ENCODE results near the gene LIMS1. TPM values are rescaled to one million over a fixed set of nuclear protein-coding genes. Genes with fewer than 3 reads are reported as not detected.

LIMS1 gene
- polyA plus RNA-seq, 1 donor (not counting 4 experiments of a cell fraction or from before 2014, with no cell fraction given): 62.5 TPM

DNA sequence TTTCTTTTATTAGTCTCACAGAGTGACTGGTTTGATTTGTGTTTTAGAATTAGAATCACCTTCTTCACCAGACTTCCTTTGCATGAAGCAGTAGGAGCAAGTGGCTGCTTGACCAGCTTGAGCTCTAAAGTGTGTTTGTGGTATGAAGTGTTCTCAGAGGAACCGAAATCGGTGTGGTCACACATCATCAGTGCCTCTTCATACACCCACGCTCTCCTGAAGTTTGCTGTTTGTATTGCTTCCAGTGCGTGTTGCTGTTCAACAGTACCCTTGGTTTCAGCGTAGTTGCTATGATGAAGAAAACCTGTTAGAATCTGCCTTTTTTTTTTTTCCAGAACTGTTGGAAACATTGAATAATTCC, 77.9 kb downstream of the LIMS1 start:
- FAIRE-seq: peak; percentile 69
- no peaks in the 10 kb centered on the region for H3K36me3 ChIP-seq (ENCODE audit: control insufficient read depth in 2 of 2, extremely low read depth in 1 of 2, insufficient read depth in 2 of 2, low read length in 2 of 2)
- DNase-seq (ENCODE audit: low read depth, low spot score): no peak
- no peak for TF ChIP-seq EZH2 (IDR thresholded peaks at IDR 0.05; ENCODE audit: low read length)
- TF ChIP-seq, protein P1, sequence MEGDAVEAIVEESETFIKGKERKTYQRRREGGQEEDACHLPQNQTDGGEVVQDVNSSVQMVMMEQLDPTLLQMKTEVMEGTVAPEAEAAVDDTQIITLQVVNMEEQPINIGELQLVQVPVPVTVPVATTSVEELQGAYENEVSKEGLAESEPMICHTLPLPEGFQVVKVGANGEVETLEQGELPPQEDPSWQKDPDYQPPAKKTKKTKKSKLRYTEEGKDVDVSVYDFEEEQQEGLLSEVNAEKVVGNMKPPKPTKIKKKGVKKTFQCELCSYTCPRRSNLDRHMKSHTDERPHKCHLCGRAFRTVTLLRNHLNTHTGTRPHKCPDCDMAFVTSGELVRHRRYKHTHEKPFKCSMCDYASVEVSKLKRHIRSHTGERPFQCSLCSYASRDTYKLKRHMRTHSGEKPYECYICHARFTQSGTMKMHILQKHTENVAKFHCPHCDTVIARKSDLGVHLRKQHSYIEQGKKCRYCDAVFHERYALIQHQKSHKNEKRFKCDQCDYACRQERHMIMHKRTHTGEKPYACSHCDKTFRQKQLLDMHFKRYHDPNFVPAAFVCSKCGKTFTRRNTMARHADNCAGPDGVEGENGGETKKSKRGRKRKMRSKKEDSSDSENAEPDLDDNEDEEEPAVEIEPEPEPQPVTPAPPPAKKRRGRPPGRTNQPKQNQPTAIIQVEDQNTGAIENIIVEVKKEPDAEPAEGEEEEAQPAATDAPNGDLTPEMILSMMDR (optimal IDR thresholded peaks at IDR 0.05 in 1 of 3, IDR thresholded peaks at IDR 0.05 in 1 of 3, conservative IDR thresholded peaks at IDR 0.05 in 1 of 3; ENCODE audit: extremely low read depth in 1 of 3, insufficient read depth in 2 of 3, low read length in 3 of 3): no peak
- peak overlapping the region in 2 of 3 experiments; percentile 36 to 49 for H3K4me3 ChIP-seq (ENCODE audit: control insufficient read depth in 2 of 3, extremely low read depth in 1 of 3, insufficient read depth in 2 of 3, low read depth in 1 of 3, low read length in 3 of 3)
- H4K20me1 ChIP-seq (ENCODE audit: control insufficient read depth, extremely low read depth, insufficient read depth, low read length): no peaks in the 10 kb centered on the region
- H3K9ac ChIP-seq (ENCODE audit: control insufficient read depth, extremely low read depth, insufficient read depth, low read length): peak overlapping the region; percentile 73
- H3K27me3 ChIP-seq (ENCODE audit: control insufficient read depth, extremely low read depth, insufficient read depth, low read length): no peaks in the 10 kb centered on the region
- peaks cover 57% of the 10 kb centered on the region for H3K79me2 ChIP-seq (ENCODE audit: control insufficient read depth, insufficient read depth, low read length)
- peaks cover 52% of the 10 kb centered on the region for H3K4me1 ChIP-seq (ENCODE audit: control insufficient read depth, extremely low read depth, insufficient read depth, low read length)
- peak overlapping the region; percentile 84 for H3K4me2 ChIP-seq (ENCODE audit: control insufficient read depth, extremely low read depth, insufficient read depth, low read depth, low read length)
- no peaks in the 10 kb centered on the region for H3K9me3 ChIP-seq (ENCODE audit: control insufficient read depth, low read depth, low read length)
- no peaks in the 10 kb centered on the region for H3K9me1 ChIP-seq (ENCODE audit: control insufficient read depth, extremely low read depth, insufficient read depth, low read length)
- peak overlapping the region; percentile 93 for H3K27ac ChIP-seq (ENCODE audit: control insufficient read depth, insufficient read depth, low read length)
- no peak overlapping the region for H2AFZ ChIP-seq (ENCODE audit: control insufficient read depth, low read length)
- dilution Hi-C loops (cut with MboI; ENCODE audit: extremely low pct_ligation_motif_present, low sequenced_read_pairs): no loop called here

DNA sequence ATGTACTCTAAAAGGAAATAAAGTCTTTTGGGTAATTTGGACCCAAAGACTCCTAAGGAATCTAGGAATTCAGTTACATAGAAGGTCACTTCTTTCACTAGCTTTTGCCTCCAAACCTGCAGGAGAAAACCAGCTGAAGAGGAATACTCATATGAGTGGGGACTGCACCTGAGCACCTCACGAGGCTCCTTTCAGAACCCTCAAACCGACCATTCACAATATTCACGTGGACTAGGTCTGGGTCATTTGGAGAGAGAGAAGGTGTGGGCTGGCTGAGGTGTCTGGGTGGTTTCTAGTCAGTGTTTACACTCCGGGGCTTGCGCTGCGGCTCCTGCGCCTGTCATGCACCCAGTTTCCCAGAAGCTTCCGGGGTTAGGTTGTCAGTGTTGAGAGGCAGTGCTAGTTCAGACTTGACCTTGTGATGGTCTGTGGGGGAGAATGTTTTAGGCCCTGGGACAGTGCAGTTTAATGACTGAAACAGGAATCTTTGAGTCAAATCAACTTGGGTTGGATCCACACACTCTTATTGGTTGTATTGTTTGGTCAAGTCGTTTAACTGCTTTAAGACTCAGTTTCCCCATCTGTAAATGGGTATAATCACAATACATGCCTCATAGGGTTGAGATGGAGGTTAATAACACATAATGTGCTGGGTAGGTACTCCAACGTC, 78.4 kb downstream of the LIMS1 start:
- Histone ChIP-seq H4K20me1 (ENCODE audit: control insufficient read depth, extremely low read depth, insufficient read depth, low read length) (no peaks in the 10 kb centered on the region), H3K4me2 (ENCODE audit: control insufficient read depth, extremely low read depth, insufficient read depth, low read depth, low read length) (peak overlapping the region; percentile 84), H3K9me1 (ENCODE audit: control insufficient read depth, extremely low read depth, insufficient read depth, low read length) (no peaks in the 10 kb centered on the region), H3K27ac (ENCODE audit: control insufficient read depth, insufficient read depth, low read length) (peak overlapping the region; percentile 93), H3K36me3 (ENCODE audit: control insufficient read depth in 2 of 2, extremely low read depth in 1 of 2, insufficient read depth in 2 of 2, low read length in 2 of 2) (no peaks in the 10 kb centered on the region), H3K4me1 (ENCODE audit: control insufficient read depth, extremely low read depth, insufficient read depth, low read length) (peaks cover 57% of the 10 kb centered on the region), H3K27me3 (ENCODE audit: control insufficient read depth, extremely low read depth, insufficient read depth, low read length) (no peaks in the 10 kb centered on the region), H3K9me3 (ENCODE audit: control insufficient read depth, low read depth, low read length) (no peaks in the 10 kb centered on the region), H3K9ac (ENCODE audit: control insufficient read depth, extremely low read depth, insufficient read depth, low read length) (peak overlapping the region; percentile 73), H3K4me3 (ENCODE audit: control insufficient read depth in 2 of 3, extremely low read depth in 1 of 3, insufficient read depth in 2 of 3, low read depth in 1 of 3, low read length in 3 of 3) (peak overlapping the region in 2 of 3 experiments; percentile 36 to 49), H3K79me2 (ENCODE audit: control insufficient read depth, insufficient read depth, low read length) (peaks cover 61% of the 10 kb centered on the region), H2AFZ (ENCODE audit: control insufficient read depth, low read length) (no peak overlapping the region)
- no peak for DNase-seq (ENCODE audit: low read depth, low spot score)
- dilution Hi-C loops (cut with MboI; ENCODE audit: extremely low pct_ligation_motif_present, low sequenced_read_pairs): no loop called here
- TF ChIP-seq, protein P1 (optimal IDR thresholded peaks at IDR 0.05 in 1 of 3, IDR thresholded peaks at IDR 0.05 in 1 of 3, conservative IDR thresholded peaks at IDR 0.05 in 1 of 3; ENCODE audit: extremely low read depth in 1 of 3, insufficient read depth in 2 of 3, low read length in 3 of 3): no peak
- FAIRE-seq: peak; percentile 63
